HG02943 (cell line): Measurements from ENCODE around the gene UBE2G1.
A peak's percentile ranks its signal among the peaks of the same experiment; 100 is the strongest.

Experiments used
- ATAC-seq: cut with Tn5 transposase; IDR thresholded peaks from one replicate; pipeline ENCODE4 v1.9.1; 2021; ENCODE audit warnings: mild to moderate bottlenecking, low read depth, moderate library complexity; ENCODE audit not compliant: unreplicated experiment

UBE2G1 gene

DNA sequence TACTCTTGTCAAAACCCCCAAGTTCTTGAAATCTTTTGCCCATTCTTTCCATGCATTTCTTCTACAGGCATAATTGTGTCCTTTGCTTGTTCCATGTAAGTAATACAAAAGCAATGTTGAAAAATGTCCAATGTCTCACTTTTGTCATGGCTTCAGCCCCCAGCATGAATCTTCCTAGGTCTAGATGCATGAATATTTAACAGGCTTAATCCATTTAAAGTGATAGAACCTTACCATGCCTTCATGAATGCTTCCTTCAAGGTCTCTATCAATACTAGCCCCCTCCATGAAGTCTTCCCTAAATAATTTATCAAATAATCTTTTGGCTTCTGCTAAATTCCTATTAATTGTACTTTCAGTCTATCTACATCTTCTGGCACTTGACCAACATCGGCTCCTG lies 56.6 kb downstream of the UBE2G1 start:
- ATAC-seq = no peak

- no peak for ATAC-seq
Measured at GRCh38 chr17:4307179-4307930, 59.1 kb downstream of the UBE2G1 start.

- no peak for ATAC-seq
Measured at GRCh38 chr17:4305224-4305623, 61.3 kb downstream of the UBE2G1 start.

DNA sequence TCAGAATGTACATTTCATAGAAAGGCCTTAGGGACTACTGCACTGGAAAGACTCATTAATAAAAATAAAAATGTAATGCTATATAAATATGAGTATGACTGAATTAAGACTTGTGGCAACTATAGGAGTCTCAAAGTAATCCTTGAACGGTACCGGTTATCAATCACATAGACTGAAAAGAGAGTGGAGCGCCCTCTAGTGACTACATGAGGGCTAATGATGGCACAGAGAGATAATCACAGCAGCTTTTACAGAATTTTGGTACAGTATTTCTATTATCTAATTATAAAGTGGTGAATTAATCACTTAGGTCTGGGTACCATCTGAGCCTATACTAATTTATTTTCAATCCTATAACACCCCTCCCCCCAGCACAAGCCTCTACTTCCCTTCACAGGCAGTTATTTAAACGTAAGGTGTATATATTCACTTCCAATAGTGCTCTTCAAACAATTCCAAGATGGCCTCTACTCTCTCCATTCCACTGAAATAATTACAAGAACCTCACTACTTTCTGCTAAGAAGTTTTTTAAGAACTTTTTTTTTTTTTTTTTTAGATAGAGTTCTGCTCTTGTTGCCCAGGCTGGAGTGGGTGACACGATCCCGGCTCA lies 62.0 kb downstream of the UBE2G1 start:
- no peak for ATAC-seq

DNA sequence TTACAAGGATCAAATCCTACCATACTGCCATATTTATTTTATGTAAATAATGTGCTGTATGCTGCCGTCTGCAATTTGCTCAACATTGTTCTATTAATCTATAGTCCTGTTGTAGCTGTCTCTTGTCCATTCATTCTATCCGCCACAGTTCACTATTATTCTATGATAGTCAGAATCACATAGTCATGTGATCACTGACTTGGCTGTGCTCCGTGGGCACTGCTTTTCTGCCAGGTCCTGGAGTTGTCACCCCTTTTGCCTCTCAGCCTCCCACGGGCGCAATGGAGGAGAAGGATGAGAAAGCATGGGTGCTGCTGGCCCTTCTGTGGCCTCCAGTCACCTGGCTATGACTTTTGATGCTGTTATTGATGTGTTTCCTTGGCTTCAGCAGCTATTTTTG lies 65.4 kb downstream of the UBE2G1 start:
- no peak for ATAC-seq

GRCh38 chr17:4297351-4297750 lies 69.1 kb downstream of the UBE2G1 start:
- no peak for ATAC-seq

GRCh38 chr17:4295686-4296085 lies 70.8 kb downstream of the UBE2G1 start:
- no peak for ATAC-seq

- no peak for ATAC-seq
Measured at GRCh38 chr17:4293572-4293971, 72.9 kb downstream of the UBE2G1 start.

- ATAC-seq = no peak
Measured at GRCh38 chr17:4287710-4288109, 78.8 kb downstream of the UBE2G1 start.

- no peak for ATAC-seq
Measured at GRCh38 chr17:4276514-4276913, 90.0 kb downstream of the UBE2G1 start.

- no peak for ATAC-seq
Measured at GRCh38 chr17:4272972-4273368, 93.5 kb downstream of the UBE2G1 start.

GRCh38 chr17:4272213-4272971 lies 94.1 kb downstream of the UBE2G1 start:
- ATAC-seq = no peak

DNA sequence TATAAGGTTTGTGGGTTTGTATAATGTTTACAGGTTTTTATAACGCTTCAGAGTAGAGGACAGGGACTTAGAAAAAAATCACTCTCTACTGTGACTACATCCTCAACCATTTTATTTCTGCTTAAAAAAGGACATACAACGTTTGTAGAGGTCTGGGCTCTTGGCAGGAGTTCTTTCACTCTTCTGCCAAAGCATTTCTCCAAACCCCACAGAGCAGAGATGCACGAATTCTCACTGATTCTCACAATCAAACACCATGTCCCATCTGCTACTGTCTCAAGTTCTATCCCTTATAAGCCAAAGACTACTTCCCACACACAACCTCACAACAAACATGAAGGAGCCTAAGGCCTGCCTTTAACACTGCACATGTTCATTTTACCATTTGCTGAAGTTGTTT lies 95.7 kb downstream of the UBE2G1 start:
- ATAC-seq = no peak

DNA sequence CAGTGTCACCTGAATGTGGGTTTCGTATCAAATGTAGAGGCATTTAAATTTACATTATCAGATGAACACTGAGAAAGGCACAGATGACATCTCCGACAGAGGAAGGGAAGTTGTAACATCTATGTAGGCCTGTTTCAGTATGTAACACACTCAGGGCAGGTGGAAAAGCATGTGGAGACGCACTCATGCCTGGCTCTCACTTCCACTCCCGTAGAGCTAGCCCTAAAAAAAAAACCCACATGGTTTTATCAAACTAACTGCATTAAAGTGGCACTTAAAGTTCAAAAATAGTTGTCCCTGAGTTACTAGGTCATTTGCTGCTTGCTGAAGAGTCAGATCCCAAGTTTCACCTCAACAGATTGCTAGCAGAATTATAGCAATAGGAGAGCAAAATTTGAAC lies 96.6 kb downstream of the UBE2G1 start:
- no peak for ATAC-seq

DNA sequence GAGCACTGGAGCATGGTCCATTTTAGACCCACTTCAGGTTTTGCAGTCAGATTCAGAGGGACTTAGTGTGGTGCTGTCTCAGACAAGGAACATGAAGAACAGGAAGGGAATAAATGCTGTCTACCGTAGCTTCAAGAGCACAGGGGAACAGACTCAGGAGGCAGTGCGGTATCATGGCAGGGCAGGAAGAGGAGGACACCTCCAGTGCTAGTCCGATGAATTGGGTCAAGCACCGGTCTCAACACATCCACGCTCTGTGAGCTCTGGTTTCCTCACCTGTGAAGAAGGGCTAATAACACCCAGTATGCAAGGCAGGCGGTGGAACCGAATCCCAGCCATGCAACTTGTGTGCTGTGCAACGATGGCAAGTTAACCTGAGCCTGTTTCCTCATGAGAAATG lies 99.1 kb downstream of the UBE2G1 start:
- no peak for ATAC-seq

GRCh38 chr17:4266550-4266949 lies 99.9 kb downstream of the UBE2G1 start:
- ATAC-seq = no peak

DNA sequence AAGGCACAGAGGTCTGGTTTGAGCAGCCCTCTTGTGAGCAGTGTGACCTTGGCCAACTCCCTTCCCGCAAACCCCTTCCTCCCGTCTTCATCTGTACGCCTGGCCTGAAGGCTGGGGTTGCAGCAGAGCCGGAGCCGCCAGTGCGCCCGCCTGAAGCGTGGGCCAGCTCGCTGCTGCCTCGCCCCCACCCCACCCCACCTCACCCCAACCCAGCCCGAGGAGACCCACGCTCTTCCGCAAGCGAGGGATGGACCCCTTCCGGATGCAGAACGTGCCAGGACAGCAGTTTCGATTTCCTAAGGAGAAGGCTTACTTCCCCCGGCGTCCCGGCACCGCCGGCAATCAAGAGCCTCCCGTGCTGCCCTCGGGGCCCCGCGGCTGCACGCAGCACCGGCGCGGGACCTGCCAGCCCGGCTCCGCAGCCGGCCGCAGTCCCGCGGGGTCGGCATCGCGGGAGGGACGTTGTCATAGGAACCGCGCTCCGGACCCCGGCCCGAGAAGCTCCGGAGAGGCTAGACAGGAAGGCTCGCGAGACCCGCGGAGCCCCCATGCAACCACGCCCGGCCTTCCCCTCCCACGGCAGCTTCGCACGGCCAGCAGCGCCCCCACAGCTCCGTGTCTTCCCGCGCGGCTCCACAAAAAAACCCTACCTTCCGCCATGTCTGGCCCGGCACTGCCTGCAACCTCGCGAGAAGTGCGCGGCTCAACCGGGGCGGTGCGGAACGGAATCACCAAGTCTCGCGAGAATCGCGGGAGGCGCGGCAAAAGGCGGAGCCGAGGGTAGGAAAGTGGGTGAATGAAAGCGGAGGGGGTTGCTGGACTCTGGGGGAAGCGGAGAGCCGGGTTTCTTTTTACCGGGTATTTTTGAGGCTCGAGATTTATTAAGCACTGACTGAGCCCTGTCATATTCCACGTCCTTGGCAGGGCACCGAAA lies 102.9 kb downstream of the UBE2G1 start, which contains the start of gene ANKFY1:
TSS of gene ANKFY1 (minus strand) at position 698 of the 934 bp plus-strand sequence. CDS start at position 660, 38 bp downstream.
- peak; percentile 81 for ATAC-seq

- ATAC-seq = no peak
Measured at GRCh38 chr17:4262703-4263102, 103.8 kb downstream of the UBE2G1 start.

- ATAC-seq = no peak
Measured at GRCh38 chr17:4261452-4261851, 105.0 kb downstream of the UBE2G1 start.

GRCh38 chr17:4258867-4259266 lies 107.6 kb downstream of the UBE2G1 start:
- no peak for ATAC-seq
